Head of caudate nucleus (tissue), 42 donors: ENCODE data around the gene CPEB2.
"Not testable (repeated sequence)": the region's sequence is repeated elsewhere in the genome, so short reads cannot be mapped to it uniquely, and the experiment has no call there.

Experiments used
- DNase-seq, 42 donors: peaks; one replicate each; pipeline versions ENCODE4 v3.0.0 to v3.0.0-alpha.2; 2020 to 2021; ENCODE audit warnings: mixed read lengths in 7 of 42
- intact Hi-C: fragments of 100-400 bp; cut with DNase I; formaldehyde crosslinking; loops from one replicate; pipeline ENCODE4 v1.15.0; 2022

Gene CPEB2

DNA sequence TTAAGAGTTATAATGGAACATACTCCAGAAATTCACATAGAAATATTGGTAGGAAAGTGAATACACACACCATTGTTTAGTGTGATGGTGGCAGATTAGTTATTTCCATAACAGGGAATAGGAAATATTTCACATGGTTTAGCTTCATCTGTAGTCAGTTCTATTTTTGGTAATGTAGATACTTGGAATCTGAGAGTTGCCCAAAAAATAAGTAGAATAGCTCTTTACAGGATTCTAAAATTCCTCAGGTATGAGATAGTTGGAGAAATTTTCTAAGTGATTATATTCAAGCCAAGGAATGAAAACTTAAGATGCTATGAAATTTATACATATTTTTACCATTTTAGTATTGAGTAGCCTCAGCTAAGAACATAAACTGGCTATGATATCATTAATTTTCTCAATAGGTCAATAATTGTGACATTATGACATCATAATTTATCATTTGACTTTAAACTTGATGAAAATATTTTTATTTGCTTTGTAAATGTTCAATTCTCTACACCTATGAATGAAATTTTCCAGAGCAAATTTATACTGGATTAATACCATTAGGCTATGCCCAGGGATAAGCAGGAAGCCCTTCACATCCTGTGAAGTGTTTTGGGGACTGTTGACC is 35.8 kb downstream of the CPEB2 start:
- intact Hi-C loops: no loop called here
- no peak for DNase-seq

DNA sequence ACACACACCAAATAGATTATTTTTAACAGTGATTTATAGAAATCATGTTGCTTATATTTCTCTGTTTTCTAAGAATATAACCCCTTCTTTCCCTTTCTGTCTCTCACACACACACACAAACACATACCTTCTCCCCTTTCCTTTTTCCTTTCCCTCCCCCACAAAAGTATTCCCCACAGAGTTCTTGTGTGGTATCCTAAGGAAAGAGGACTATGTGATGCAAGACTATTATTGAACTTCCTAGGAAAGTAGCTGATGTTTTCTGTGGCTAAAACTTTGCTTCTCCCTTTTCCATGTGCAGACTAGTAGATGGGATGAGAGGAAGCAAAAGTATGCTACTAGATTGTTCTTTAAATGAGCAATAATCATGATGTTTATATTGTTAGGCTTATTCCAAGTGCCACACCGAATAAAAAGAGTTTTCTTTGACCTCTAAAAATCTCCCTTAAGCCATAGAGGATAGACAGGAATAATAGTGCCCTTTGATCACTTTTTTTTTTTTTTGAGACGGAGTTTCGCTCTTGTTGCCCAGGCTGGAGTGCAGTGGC is 38.7 kb downstream of the CPEB2 start:
- no peak for DNase-seq

DNA sequence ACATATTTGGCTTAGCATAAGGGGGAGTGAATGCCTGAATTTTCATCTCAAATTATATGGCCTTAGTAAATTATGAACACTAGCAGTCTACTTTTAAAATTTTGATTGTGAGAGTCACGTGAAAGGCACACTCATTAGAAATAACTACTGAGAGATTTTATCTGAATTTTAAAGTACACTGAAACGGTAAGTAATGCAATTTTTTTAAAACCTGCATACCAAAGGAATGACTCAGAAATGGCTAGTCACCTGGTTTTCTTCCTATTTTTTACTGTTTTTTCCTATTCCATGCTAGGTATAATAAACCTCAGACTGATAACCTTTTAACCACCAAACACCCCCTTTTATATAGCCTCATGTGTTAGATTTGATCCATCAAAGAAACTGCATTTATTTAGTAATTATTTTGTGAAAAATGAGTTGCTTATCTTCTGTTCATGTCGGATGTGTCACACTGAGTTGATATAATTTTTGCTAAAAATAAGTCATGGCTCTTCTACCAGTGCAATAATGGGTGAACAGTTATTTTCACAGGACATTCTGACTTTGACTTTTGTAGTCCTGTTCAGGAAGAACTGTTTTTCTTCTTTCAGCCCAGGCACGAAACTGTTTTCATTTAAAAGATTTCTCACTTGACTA is 40.4 kb downstream of the CPEB2 start:
- no peak for DNase-seq
- intact Hi-C loops: loop anchor here (10.0 kb wide), 1 partner anchor 102 kb away; no protein-coding TSS in a partner anchor

More for the DNA sequence above, 38.7 kb downstream of the CPEB2 start:
- intact Hi-C loops: loop anchor here (10.0 kb wide), 1 partner anchor 104 kb away; no protein-coding TSS in a partner anchor

DNA sequence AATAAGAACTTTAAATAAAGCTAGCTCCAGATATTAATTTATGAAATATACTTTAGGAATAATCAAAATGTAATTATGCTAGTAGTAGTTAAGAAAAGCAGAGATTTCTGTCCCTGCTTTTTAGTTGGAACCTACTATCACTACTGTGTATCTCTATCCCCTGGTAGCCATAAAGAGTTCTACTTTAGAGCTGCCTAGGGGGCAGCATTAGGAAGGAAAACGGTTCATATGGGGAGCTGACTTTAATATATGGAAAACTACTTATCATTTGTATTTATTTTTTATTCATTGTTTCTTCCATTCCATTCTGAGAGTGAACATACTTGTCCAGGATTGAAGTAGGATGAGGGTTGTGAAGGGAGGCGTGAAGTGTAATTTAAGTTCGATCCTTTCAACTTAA is 40.9 kb downstream of the CPEB2 start:
- intact Hi-C loops: loop anchor here (10.0 kb wide), 1 partner anchor 102 kb away; no protein-coding TSS in a partner anchor
- DNase-seq: peak in 12 of 42 donors; percentile 33 to 78 (median 48)

DNA sequence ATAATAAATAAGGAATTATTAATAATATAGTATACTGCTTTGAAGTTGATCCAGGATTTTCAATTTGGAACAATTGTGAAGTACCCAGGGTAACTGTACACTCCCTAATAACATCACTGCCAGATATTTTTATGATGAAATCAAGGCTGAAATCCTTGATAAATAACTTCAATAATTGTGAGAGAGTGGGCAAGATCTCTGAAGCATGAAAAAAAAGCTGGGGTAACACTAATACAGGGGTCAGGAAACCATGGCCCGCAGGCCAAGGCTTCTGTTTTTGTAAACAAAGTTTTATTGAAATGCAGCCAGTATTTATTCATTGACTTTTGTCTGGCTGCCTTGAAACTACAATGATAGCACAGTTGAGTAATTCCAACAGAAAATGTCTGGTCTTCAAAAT is 41.6 kb downstream of the CPEB2 start:
- no peak for DNase-seq
- intact Hi-C loops: loop anchor here (10.0 kb wide), 1 partner anchor 101 kb away; no protein-coding TSS in a partner anchor

DNA sequence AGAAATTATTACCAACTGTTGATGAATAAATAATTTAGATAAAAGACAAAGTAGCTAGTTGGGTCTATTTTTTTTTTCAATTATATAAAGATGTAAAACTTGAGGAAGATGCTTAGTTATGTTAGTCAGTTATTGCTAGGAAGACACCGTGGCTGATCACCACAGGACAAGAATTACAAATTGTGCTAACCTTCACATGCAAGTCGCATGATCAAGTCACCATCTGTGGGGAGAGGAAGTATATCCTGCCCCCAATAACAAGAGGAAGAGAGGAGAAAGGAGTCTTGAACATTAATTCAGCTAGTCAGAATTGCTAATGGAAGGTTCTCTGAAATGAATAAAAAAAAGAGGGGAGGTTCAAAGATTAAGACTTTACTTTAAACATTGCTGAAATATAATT is 52.3 kb downstream of the CPEB2 start:
- no peak for DNase-seq
- intact Hi-C loops: no loop called here

DNA sequence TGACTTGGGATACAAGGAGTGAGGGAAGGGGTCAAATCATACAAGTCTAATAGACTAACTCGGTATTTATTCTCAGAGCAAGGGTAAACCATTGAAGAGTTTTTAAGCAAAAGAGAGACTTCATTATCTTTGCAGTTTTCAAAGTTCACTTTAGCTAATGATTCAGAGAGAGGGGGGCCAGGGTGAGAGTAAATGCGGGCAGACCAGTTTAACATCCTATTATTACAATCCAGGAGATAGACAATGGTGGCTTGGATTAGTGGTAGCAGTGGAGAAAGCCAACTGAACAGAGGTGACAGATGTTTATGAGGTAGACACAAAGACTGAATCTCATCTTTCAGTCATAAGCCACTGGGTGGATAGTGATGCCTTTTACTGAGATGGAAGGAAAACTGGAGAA is 57.9 kb downstream of the CPEB2 start:
- intact Hi-C loops: no loop called here
- DNase-seq: no peak

DNA sequence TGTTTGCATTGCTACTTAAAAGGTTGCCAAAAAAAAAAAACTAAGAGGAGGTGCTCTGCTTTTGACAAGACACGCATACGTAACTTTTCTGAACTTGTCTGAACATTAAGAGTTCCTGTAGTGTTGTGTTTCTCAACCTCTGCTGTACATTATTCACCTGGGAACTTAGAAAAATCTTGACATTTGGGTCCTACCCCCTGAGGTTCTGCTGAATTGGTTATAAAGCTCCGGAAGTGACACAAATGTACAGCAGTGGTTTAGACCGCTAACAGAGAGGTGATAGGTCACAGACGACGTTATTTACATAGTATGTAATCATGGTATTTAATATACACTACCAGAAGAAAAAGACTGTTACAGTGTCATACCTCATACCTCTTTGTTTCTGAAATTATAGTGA is 61.1 kb downstream of the CPEB2 start:
- no peak for DNase-seq
- intact Hi-C loops: no loop called here

DNA sequence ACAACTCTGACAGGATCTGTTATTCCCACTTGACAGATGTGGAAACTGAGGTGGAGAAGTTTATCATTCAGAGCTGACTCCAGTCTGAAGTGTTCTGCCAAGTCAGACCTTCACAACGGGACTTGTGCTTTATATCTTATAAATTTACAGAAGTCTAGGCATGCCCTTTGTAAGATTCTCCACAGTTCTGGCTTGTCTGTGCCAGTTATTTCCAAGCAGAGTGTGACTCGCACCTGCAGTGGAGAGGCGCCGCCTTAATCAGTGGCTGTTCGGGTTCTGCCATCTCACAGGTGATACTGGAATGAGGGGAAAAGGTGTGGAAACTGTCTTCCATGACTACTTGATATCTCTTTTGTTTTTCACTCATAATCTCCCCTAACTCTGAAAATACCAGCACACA is 63.2 kb downstream of the CPEB2 start:
- peak in 1 of 42 donors; percentile 13 for DNase-seq
- intact Hi-C loops: no loop called here

DNA sequence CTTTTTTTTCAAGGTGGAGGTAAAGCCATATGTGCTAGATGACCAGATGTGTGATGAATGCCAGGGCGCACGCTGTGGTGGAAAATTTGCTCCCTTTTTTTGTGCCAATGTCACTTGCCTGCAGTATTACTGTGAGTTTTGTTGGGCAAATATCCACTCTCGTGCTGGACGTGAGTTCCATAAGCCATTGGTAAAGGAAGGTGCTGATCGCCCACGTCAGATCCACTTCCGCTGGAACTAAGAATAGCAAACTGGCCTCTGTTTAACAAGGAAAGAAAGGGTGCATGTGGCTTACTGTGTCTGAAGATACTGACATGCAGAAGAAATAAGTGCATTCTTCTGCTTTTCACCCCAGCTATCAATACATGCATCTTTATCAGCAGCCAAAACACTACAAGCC is 63.9 kb downstream of the CPEB2 start:
- intact Hi-C loops: no loop called here
- DNase-seq: peak in 1 of 42 donors; percentile 27

DNA sequence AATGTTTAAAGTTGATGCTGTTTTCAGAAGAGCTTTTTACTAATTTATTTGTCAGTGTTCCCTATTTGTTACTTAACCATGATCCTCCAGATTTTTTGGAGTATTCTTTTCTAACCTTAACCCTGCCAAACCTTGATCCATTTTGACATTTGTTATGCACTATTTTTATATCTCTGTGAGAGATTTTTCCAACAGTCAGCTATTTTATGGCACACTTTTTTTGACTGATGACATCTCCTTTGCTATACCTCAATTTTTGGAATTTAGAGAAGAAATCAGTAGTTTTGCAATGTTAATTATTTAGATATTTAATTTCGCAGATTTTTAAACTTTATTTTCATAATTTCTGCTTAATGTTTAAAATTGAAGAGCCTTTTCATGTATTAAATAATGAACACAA is 66.0 kb downstream of the CPEB2 start:
- intact Hi-C loops: no loop called here
- DNase-seq: no peak

DNA sequence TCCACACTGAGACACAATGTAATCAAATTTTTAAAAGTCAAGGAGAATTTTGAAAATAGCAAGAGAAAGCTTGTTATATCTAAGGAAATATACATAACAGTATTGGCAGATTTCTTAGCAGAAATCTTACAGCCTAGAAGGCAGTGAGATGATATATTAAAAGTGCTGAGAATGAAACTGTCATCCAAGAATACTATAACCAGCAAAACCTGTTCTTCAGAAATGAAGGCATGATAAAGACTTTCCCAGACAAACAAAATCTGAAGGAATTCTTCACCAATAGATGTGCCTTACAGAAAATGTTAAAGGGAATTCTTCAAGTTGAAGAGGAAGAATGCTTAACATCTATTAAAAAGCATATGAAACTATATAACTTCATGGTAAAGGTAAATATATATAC is 73.6 kb downstream of the CPEB2 start:
- intact Hi-C loops: no loop called here

DNA sequence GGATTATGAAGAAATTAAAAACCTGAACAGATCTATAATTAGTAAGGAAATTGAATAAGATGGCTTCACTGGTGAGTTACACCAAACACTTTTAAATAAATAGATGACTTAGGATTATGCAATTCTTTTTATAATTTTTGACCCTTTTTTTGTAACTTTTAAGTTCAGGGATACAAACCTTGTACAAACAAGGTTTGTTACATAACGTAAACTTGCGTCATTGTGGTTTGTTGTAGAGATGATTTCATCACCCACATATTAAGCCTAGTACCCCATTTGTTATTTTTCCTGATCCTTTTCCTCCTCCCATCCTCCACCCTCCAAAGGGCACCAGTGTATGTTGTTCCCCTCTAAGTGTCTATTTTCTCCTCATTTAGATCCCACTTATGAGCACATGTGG is 75.7 kb downstream of the CPEB2 start:
- no peak for DNase-seq
- intact Hi-C loops: no loop called here

More for the DNA sequence above, 73.6 kb downstream of the CPEB2 start:
- DNase-seq: no peak

DNA sequence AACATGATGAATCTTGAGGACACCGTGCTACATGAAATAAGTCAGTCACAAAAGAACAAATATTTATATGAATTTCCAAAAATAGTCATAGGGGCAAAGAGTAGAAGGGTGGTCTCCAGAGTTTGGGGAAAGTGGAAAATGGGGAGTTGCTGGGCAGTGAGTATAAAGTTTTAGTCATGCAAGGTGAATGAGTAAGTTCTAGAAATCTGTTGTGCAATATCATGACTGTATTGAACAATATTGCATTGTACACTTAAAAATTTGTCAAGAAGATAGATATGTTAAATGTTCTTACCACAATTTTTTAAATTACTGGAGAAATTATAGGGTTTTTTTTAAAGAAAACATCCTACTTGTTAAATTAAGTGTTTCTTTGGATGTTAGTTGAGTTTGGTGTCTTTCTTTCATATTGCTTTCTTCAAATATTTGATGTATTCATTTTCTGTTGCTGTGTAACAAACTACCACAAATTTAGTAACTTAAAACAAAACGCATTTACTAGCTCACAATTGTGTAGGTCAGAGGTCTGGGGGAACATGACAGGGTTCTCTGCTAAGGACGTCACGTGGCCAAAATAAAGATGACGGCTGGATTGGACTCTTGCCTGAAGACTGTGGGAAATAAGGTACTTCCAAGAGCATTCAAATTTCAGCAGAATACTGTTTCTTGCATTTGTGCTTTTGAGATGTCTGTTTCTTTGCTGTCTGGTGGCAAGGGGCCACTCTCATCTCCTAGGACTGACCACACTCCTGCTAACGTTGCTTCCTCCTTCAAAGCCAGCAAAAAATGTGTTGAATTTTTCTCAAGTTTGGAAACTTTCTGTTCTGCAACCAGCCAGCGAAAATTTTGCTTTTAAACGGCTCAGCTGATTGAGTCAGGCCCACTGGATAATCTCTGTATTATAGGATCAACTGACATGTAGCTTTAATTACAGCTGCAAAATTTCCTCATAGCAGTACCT is 76.7 kb downstream of the CPEB2 start:
- intact Hi-C loops: no loop called here
- DNase-seq: no peak

DNA sequence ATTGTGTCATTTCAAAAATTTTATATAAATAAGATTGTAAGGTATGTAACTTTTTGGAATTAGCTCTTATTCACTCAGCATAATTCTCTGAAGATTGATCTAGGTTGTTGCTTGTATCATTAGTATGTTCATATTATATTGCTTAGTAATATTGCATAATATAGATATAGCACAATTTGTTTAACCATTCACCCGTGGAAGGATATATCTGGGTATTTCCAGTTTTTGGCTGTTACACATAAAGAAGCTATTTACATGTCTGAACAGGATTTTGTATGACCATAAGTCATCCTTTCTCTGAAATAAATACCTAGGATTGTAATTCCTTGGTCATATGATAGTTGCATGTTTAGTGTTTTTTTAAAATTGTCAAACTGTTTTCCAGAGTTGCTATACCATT is 82.5 kb downstream of the CPEB2 start:
- intact Hi-C loops: no loop called here
- DNase-seq: no peak

DNA sequence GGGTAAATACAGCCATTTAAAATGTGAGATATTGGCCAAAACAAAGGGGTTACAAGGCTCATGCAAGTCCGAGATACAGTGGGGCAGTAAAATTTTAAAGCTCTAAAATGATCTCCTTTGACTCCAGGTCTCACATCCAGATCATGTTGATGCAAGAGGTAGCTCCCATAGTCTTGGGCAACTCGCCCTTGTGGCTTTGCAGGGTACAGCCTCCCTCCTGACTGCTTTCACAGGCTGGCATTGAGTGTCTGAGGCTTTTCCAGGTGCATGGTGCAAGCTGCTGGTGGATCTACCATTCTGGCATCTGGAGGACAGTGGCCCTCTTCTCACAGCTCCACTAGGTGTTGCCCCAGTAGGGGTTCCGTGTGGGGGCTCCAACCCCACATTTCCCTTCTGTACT is 83.5 kb downstream of the CPEB2 start:
- DNase-seq, intact Hi-C loops: not testable (repeated sequence)

DNA sequence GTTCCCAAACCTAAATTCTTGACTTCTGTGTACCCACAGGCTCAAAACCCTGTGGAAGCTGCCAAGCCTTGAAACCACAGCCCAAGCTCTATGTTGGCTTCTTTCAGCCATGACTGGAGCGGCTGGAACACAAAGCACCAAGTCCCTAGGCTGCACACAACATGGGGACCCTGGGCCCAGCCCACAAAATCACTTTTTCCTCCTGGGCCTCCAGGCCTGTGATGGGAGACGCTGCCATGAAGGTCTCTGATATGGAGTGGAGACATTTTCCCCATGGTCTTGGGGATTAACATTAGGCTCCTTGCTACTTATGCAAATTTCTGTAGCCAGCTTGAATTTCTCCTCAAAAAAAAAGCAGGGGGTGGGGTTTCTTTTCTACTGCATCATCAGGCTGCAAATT is 84.0 kb downstream of the CPEB2 start:
- DNase-seq, intact Hi-C loops: not testable (repeated sequence)

DNA sequence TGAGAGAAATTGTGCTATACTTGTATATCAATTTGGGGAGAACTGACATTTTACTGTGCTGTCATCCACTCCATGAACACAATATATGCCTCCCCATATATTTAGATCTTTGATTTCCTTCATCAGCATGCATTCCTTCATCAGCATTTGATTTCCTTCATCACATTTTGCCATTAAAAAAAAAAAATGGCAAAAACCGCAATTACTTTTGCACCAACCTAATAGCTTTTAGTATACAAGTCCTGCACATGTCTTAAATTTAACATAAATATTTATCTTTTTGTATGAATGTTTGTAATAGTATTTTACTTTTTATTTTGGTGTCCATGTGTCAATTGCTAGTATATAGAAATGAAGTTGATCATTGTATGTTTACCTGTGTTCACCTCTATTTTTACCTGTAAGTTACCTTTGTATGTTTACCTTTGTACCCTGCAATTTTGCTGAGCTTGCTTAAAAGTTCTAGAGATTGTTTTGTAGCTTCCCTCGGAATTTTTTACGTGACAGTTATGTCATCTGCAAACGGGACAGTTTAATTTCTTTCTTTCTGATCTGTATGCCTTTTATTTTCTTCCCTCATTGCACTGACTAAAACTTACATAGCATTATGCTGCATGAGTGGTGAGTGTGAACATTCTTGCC is 86.2 kb downstream of the CPEB2 start:
- intact Hi-C loops: no loop called here
- no peak for DNase-seq

DNA sequence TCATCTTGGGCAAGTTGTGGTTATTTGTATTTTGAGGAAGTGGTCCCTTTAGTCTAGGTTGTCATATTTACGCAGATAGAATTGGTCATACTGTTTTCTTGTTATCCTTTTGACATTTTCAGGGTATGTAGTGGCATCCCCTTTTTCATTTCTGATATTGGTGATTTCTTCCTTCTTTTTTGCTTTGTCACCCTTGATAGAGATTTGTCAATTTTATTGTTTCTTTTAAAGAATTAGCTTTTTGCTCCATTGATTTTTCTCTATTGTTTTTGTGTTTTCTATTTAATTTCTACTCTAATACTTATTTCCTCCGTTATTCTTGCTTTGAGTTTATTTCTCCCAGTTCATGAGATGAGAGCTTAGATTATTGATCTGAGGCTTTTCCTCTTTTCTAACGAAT is 87.7 kb downstream of the CPEB2 start:
- intact Hi-C loops: no loop called here
- DNase-seq: no peak
